Gastrocnemius medialis (tissue), 4 donors: ENCODE results near the gene PDSS2. TPM values are rescaled to one million over a fixed set of nuclear protein-coding genes. Genes with fewer than 3 reads are reported as not detected.
"Not testable (repeated sequence)": the region's sequence is repeated elsewhere in the genome, so short reads cannot be mapped to it uniquely, and the experiment has no call there.

Experiments used
- ATAC-seq, 2 donors: fragments of 150-250 bp; one replicate each; pipeline ENCODE4 v1.9.1; 2016
- DNase-seq, 2 donors: peaks; one replicate each; pipeline ENCODE4 v3.0.0-alpha.2; 2019
- H3K27ac ChIP-seq, 4 donors: fragments of 200-600 bp; sonication (generic); 1 replicate in 1 of 4; 2 replicates in 3 of 4; pipeline ENCODE4 v1.5.1; 2016 to 2018; ENCODE audit warnings: mild to moderate bottlenecking in 2 of 4, moderate library complexity in 1 of 4
- H3K27me3 ChIP-seq, 3 donors: fragments of 200-600 bp; sonication (generic) in 2 of 3; 1 replicate in 1 of 3; 2 replicates in 2 of 3; pipeline versions ENCODE4 v1.5.1 to v1.6.0; 2016 to 2019; ENCODE audit warnings: mild to moderate bottlenecking in 1 of 3, moderate library complexity in 1 of 3
- H3K36me3 ChIP-seq, 2 donors: fragments of 200-600 bp; sonication (generic) in 1 of 2; one replicate each; pipeline ENCODE4 v1.5.1; 2017 to 2018
- H3K4me1 ChIP-seq, 2 donors: fragments of 200-600 bp; sonication (generic) in 1 of 2; one replicate each; pipeline ENCODE4 v1.5.1; 2016 to 2017; ENCODE audit warnings: mild to moderate bottlenecking in 2 of 2
- H3K4me3 ChIP-seq, 4 donors: fragments of 200-600 bp; sonication (generic) in 3 of 4; 1 replicate in 1 of 4; 2 replicates in 3 of 4; pipeline ENCODE4 v1.5.1; 2016 to 2019; ENCODE audit warnings: mild to moderate bottlenecking in 2 of 4
- H3K9me3 ChIP-seq, 3 donors: fragments of 200-600 bp; sonication (generic) in 2 of 3; 1 replicate in 1 of 3; 2 replicates in 2 of 3; pipeline ENCODE4 v1.5.1; 2016 to 2019
- CTCF ChIP-seq, 5 experiments: fragments of 450-650 bp in 3 of 5; fragments of 200-600 bp in 2 of 5; sonication (generic) in 2 of 5; IDR thresholded peaks in 4 of 5; conservative IDR thresholded peaks in 1 of 5; 1 replicate in 4 of 5; 2 replicates in 1 of 5; pipeline ENCODE4 v1.5.1; 2016 to 2019; ENCODE audit warnings: antibody characterized with exemption in 5 of 5, mild to moderate bottlenecking in 3 of 5, moderate library complexity in 3 of 5
- POLR2A ChIP-seq, 2 donors: fragments of 450-650 bp; IDR thresholded peaks; one replicate each; pipeline ENCODE4 v1.6.1; 2017; ENCODE audit warnings: antibody characterized with exemption in 2 of 2, mild to moderate bottlenecking in 2 of 2, moderate library complexity in 2 of 2
- in situ Hi-C, 4 donors: fragments of 200-750 bp; cut with MboI; loops; one replicate each; pipeline versions ENCODE4 v1.15.0 to v1.8.0; 2017; ENCODE audit warnings: low sequenced_read_pairs in 4 of 4
- intact Hi-C: fragments of 100-400 bp; cut with DNase I; formaldehyde crosslinking; loops from one replicate; pipeline ENCODE4 v1.15.1; 2023; ENCODE audit warnings: low total_unique reads
- total RNA-seq, 4 donors: library from RNA; depleted of rRNA; stranded (reverse); fragments of >200 nt; gene quantifications; one replicate each; pipeline versions ENCODE4 v1.1.0 to v1.2.3, GENCODE V29; 2016

The PDSS2 gene
- total RNA-seq, 4 donors from 2014 or later = 6.6 to 14.3 (median 10.0) TPM

- TF ChIP-seq POLR2A (IDR thresholded peaks at IDR 0.05) (no peak), CTCF (IDR thresholded peaks at IDR 0.05 in 4 of 5, conservative IDR thresholded peaks at IDR 0.05 in 1 of 5) (no peak)
- ATAC-seq (no peak), DNase-seq (no peak)
- Histone ChIP-seq H3K9me3 (no peaks in the 10 kb centered on the region), H3K4me1 (peaks cover 0 to 7% of the 10 kb centered on the region in 2 donors), H3K36me3 (no peaks in the 10 kb centered on the region), H3K4me3 (no peak overlapping the region), H3K27me3 (no peaks in the 10 kb centered on the region), H3K27ac (no peak overlapping the region)
- in situ Hi-C loops (loop anchor here in 2 of 4 donors (25.0 kb wide), 2 partner anchors 373 to 398 kb away; no protein-coding TSS in a partner anchor), intact Hi-C loops (loop anchor here (10.0 kb wide), 2 partner anchors 120 to 390 kb away; no protein-coding TSS in a partner anchor)
Observed at GRCh38 chr6:107314531-107314939, 144.8 kb downstream of the PDSS2 start.

- ATAC-seq = no peak
- no peaks in the 10 kb centered on the region for H3K36me3 ChIP-seq
Observed at GRCh38 chr6:107313776-107314175, 145.6 kb downstream of the PDSS2 start.

GRCh38 chr6:107310362-107310761 is 149.0 kb downstream of the PDSS2 start:
- Histone ChIP-seq H3K27ac (no peak overlapping the region), H3K27me3 (no peaks in the 10 kb centered on the region), H3K9me3 (no peaks in the 10 kb centered on the region), H3K4me3 (no peak overlapping the region), H3K4me1 (peaks cover 0 to 9% of the 10 kb centered on the region in 2 donors), H3K36me3 (no peaks in the 10 kb centered on the region)
- no peak for TF ChIP-seq POLR2A (IDR thresholded peaks at IDR 0.05)
- no peak for TF ChIP-seq CTCF (IDR thresholded peaks at IDR 0.05 in 4 of 5, conservative IDR thresholded peaks at IDR 0.05 in 1 of 5)
- ATAC-seq (no peak), DNase-seq (no peak)
- intact Hi-C loops = loop anchor here (10.0 kb wide), 2 partner anchors 124 to 394 kb away; no protein-coding TSS in a partner anchor
- in situ Hi-C loops = loop anchor here in 2 of 4 donors (25.0 kb wide), 2 partner anchors 377 to 402 kb away; no protein-coding TSS in a partner anchor

More at GRCh38 chr6:107313776-107314175, 145.6 kb downstream of the PDSS2 start:
- Histone ChIP-seq H3K4me3 (no peak overlapping the region), H3K4me1 (peaks cover 0 to 7% of the 10 kb centered on the region in 2 donors), H3K9me3 (no peaks in the 10 kb centered on the region), H3K27me3 (no peaks in the 10 kb centered on the region), H3K27ac (no peak overlapping the region)
- in situ Hi-C loops = loop anchor here in 2 of 4 donors (25.0 kb wide), 2 partner anchors 374 to 399 kb away; no protein-coding TSS in a partner anchor
- intact Hi-C loops = loop anchor here (10.0 kb wide), 2 partner anchors 121 to 391 kb away; no protein-coding TSS in a partner anchor
- no peak for DNase-seq
- TF ChIP-seq POLR2A (IDR thresholded peaks at IDR 0.05) = no peak
- TF ChIP-seq CTCF (IDR thresholded peaks at IDR 0.05 in 4 of 5, conservative IDR thresholded peaks at IDR 0.05 in 1 of 5) = no peak

- ATAC-seq = no peak
- Histone ChIP-seq H3K9me3 (no peaks in the 10 kb centered on the region), H3K27me3 (no peaks in the 10 kb centered on the region), H3K27ac (no peak overlapping the region), H3K4me3 (no peak overlapping the region), H3K4me1 (peaks cover 0 to 5% of the 10 kb centered on the region in 2 donors), H3K36me3 (no peaks in the 10 kb centered on the region)
- no peak for DNase-seq
- no peak for TF ChIP-seq POLR2A (IDR thresholded peaks at IDR 0.05)
- no peak for TF ChIP-seq CTCF (IDR thresholded peaks at IDR 0.05 in 4 of 5, conservative IDR thresholded peaks at IDR 0.05 in 1 of 5)
- intact Hi-C loops = no loop called here
- in situ Hi-C loops = loop anchor here in 2 of 4 donors (25.0 kb wide), 2 partner anchors 379 to 404 kb away; no protein-coding TSS in a partner anchor
Observed at GRCh38 chr6:107308677-107309076, 150.7 kb downstream of the PDSS2 start.

GRCh38 chr6:107305994-107306393 is 153.4 kb downstream of the PDSS2 start:
- in situ Hi-C loops = loop anchor here in 2 of 4 donors (25.0 kb wide), 2 partner anchors 381 to 406 kb away; no protein-coding TSS in a partner anchor
- H3K36me3 ChIP-seq, H3K27me3 ChIP-seq, H3K27ac ChIP-seq, H3K4me1 ChIP-seq, H3K9me3 ChIP-seq, intact Hi-C loops, DNase-seq, H3K4me3 ChIP-seq, ATAC-seq: not testable (repeated sequence)
